ENCODE data around the gene ALS2CL.
A peak's percentile ranks its signal among the peaks of the same experiment; 100 is the strongest.

The ALS2CL gene

DNA sequence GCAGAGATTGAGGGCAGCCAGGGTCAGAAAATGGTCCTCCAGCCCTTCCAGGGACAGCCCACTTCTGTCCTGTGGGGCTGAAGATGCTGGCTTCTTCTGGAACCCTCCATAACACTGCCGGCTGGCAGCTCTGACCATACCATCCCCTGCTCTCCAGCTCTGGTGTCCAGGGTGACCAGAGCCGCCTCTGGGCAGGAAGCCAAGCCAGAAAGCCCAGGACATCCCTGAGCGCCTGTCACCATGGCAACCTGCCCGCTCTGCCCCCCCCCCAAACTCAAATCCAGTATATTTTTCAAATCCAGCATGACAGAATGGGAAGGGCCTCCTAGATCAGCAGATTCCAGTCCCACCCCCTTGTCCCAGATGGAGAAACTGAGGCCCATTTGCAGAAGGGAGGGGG is 7.3 kb upstream of the ALS2CL start:
- no peaks in the 10 kb centered on the region for H3K79me1 ChIP-seq (ENCODE audit: low read depth, low read length)
- no peak overlapping the region for H2BK5ac ChIP-seq (ENCODE audit: low read length)
- H2BK120ac ChIP-seq (ENCODE audit: low read depth, low read length) = no peak overlapping the region
- no peak overlapping the region for H3K4ac ChIP-seq (ENCODE audit: low read length)
- H3K9me3 ChIP-seq (replicated peaks in 1 of 2; ENCODE audit: control insufficient read depth in 2 of 2, insufficient read depth in 1 of 2, low read depth in 1 of 2, low read length in 2 of 2) = no peaks in the 10 kb centered on the region
- H4K8ac ChIP-seq (ENCODE audit: low read depth, low read length) = no peak overlapping the region
- H4K91ac ChIP-seq (ENCODE audit: low read depth, low read length, poor library complexity) = no peak overlapping the region
- H3K36me3 ChIP-seq (replicated peaks in 1 of 2; ENCODE audit: control insufficient read depth in 2 of 2, insufficient read depth in 2 of 2, low read length in 2 of 2) = no peaks in the 10 kb centered on the region
- DNase-seq (ENCODE audit: low spot score) = no peak
- H3K18ac ChIP-seq (ENCODE audit: low read length) = peak overlapping the region; percentile 1
- H3K27ac ChIP-seq (replicated peaks; ENCODE audit: low read length) = no peak overlapping the region
- H2AK5ac ChIP-seq (ENCODE audit: low read depth, low read length) = no peak overlapping the region
- H3K4me3 ChIP-seq (ENCODE audit: low read length in 2 of 2) = no peak overlapping the region
- peaks cover 0 to 38% (median 6%) of the 10 kb centered on the region in 3 experiments for H3K27me3 ChIP-seq (ENCODE audit: control insufficient read depth in 3 of 3, insufficient read depth in 3 of 3, low read depth in 1 of 3, low read length in 3 of 3)
- H2BK12ac ChIP-seq (ENCODE audit: low read length) = no peak overlapping the region
- H3K4me2 ChIP-seq (ENCODE audit: insufficient read depth, low read length, poor library complexity, severe bottlenecking) = no peak overlapping the region
- no peak overlapping the region for H3K23ac ChIP-seq (ENCODE audit: low read depth, low read length, poor library complexity)
- no CpG with 5 or more reads among the region's 4 CpGs for WGBS, 2 donors (ENCODE audit: extremely low coverage in 2 of 2, insufficient read length in 2 of 2, insufficient replicate concordance in 1 of 2)
- H3K9ac ChIP-seq (ENCODE audit: low read depth, low read length, poor library complexity) = no peak overlapping the region
- no peak overlapping the region for H3K14ac ChIP-seq (ENCODE audit: low read length)
- no peak overlapping the region for H2AFZ ChIP-seq (ENCODE audit: low read length)
- H2BK15ac ChIP-seq (ENCODE audit: low read length) = no peak overlapping the region
- H3K4me1 ChIP-seq (ENCODE audit: control insufficient read depth in 2 of 2, insufficient read depth in 1 of 2, low read depth in 1 of 2, low read length in 2 of 2) = peaks cover 2 to 4% of the 10 kb centered on the region in 2 donors

DNA sequence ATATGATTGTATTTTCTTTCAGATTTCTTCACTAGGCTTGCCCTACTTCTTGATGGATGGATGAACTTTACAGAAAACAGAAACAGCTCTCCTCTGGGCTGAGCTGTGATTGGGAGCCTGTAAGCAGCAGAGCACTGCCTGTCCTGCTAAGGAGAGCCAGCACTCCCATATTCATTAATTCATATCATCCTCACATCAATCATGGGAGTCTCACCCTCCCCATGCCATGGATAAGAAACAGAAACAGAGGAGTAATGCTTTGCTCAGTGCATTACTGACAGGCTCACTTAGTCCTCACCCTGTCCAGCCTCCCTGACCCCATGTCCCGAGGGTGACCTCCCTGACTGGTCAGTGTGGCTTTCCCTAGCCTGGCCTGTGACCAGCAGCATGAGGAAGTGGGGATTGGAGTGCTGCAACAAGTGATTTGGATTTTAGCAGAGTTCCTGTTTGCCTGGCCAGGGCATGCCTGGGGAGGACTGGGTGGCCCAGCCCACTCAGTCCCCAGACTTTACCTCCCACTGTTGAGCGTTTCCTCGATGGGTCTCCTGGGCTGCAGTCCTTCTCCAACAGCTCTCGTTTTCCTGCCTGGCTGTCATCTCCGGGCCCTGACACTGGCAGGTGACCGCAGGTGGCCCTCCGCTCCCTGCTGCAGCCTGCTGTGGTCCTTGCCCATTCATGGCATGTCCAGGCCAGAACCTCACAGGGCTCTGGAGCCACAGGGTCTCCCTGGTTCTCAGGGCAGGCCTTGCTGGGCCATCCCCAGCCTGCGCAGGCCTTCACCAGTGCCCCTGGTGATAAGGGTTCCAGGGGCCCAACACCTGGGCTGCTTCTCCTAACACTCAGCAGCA is 6.4 kb upstream of the ALS2CL start:
- no CpG with 5 or more reads among the region's 8 CpGs for WGBS, 2 donors (ENCODE audit: extremely low coverage in 2 of 2, insufficient read length in 2 of 2, insufficient replicate concordance in 1 of 2)
- H3K4me2 ChIP-seq (ENCODE audit: insufficient read depth, low read length, poor library complexity, severe bottlenecking) = no peak overlapping the region
- H3K18ac ChIP-seq (ENCODE audit: low read length) = peak overlapping the region; percentile 73
- H3K23ac ChIP-seq (ENCODE audit: low read depth, low read length, poor library complexity) = no peak overlapping the region
- no peaks in the 10 kb centered on the region for H3K36me3 ChIP-seq (replicated peaks in 1 of 2; ENCODE audit: control insufficient read depth in 2 of 2, insufficient read depth in 2 of 2, low read length in 2 of 2)
- peaks cover 0 to 46% (median 6%) of the 10 kb centered on the region in 3 experiments for H3K27me3 ChIP-seq (ENCODE audit: control insufficient read depth in 3 of 3, insufficient read depth in 3 of 3, low read depth in 1 of 3, low read length in 3 of 3)
- H4K91ac ChIP-seq (ENCODE audit: low read depth, low read length, poor library complexity) = no peak overlapping the region
- no peak overlapping the region for H3K4ac ChIP-seq (ENCODE audit: low read length)
- H3K14ac ChIP-seq (ENCODE audit: low read length) = peak overlapping the region; percentile 33
- peaks cover 2 to 4% of the 10 kb centered on the region in 2 donors for H3K4me1 ChIP-seq (ENCODE audit: control insufficient read depth in 2 of 2, insufficient read depth in 1 of 2, low read depth in 1 of 2, low read length in 2 of 2)
- no peak overlapping the region for H3K4me3 ChIP-seq (ENCODE audit: low read length in 2 of 2)
- no peak overlapping the region for H2BK12ac ChIP-seq (ENCODE audit: low read length)
- no peak overlapping the region for H2AK5ac ChIP-seq (ENCODE audit: low read depth, low read length)
- no peaks in the 10 kb centered on the region for H3K9me3 ChIP-seq (replicated peaks in 1 of 2; ENCODE audit: control insufficient read depth in 2 of 2, insufficient read depth in 1 of 2, low read depth in 1 of 2, low read length in 2 of 2)
- H2AFZ ChIP-seq (ENCODE audit: low read length) = no peak overlapping the region
- no peak overlapping the region for H2BK5ac ChIP-seq (ENCODE audit: low read length)
- H2BK15ac ChIP-seq (ENCODE audit: low read length) = no peak overlapping the region
- no peak overlapping the region for H2BK120ac ChIP-seq (ENCODE audit: low read depth, low read length)
- H3K79me1 ChIP-seq (ENCODE audit: low read depth, low read length) = no peaks in the 10 kb centered on the region
- DNase-seq (ENCODE audit: low spot score) = no peak
- H4K8ac ChIP-seq (ENCODE audit: low read depth, low read length) = no peak overlapping the region
- H3K9ac ChIP-seq (ENCODE audit: low read depth, low read length, poor library complexity) = no peak overlapping the region
- no peak overlapping the region for H3K27ac ChIP-seq (replicated peaks; ENCODE audit: low read length)

DNA sequence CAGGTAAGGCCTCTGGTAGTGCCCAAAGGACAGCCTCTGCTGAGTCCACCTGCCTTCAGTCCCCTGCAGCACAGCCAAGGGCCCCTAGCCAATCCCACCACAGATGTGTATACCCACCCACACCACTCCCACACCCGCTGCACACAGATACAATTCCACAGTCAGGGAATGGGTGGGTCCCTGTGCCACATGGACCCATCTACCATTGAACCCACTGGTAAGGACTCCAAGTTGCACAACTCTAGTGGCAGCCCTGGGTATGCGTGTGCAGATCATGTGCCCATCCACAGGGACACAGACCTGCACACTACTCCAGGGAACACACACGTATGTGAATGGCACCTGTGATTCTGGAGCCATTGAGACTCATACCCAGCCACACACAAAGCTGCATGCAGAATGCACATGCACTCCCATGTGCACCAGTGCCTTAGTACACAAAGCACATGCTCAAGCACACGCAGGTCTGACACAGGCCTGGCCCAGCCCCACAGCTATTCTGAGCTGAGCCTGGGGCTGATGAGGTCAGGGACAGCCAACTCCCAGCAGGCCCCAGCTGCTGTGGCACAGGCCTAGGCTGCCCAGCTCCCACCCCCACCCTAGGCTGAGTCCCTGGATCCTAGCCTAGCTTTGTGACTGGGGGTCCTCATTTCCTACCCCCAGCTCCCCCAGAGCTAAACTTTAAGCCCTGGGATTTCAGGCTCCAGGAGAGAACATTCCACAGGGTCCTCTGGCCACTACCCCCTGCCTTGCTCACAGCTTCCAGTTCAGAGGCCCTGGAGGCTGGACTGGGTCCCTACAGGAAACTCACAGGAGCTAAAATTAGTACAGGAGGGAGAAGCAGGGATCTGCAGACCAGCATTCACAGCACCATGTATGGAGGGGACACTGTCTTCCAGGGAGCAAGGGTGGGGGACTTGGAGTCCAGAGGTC is 2.7 kb upstream of the ALS2CL start:
- H3K27ac ChIP-seq (replicated peaks; ENCODE audit: low read length) = no peak overlapping the region
- DNase-seq (ENCODE audit: low spot score) = no peak

More for the DNA sequence above, 2.7 kb upstream of the ALS2CL start:
- Histone ChIP-seq H3K9ac (ENCODE audit: low read depth, low read length, poor library complexity) (no peak overlapping the region), H3K23ac (ENCODE audit: low read depth, low read length, poor library complexity) (peak overlapping the region; percentile 62), H3K4me2 (ENCODE audit: insufficient read depth, low read length, poor library complexity, severe bottlenecking) (no peak overlapping the region), H2BK5ac (ENCODE audit: low read length) (peak overlapping the region; percentile 82), H3K4ac (ENCODE audit: low read length) (no peak overlapping the region), H3K18ac (ENCODE audit: low read length) (peak overlapping the region; percentile 45), H3K79me1 (ENCODE audit: low read depth, low read length) (no peaks in the 10 kb centered on the region), H3K4me1 (ENCODE audit: control insufficient read depth in 2 of 2, insufficient read depth in 1 of 2, low read depth in 1 of 2, low read length in 2 of 2) (peaks cover 0 to 15% of the 10 kb centered on the region in 2 donors), H2AFZ (ENCODE audit: low read length) (no peak overlapping the region), H3K36me3 (replicated peaks in 1 of 2; ENCODE audit: control insufficient read depth in 2 of 2, insufficient read depth in 2 of 2, low read length in 2 of 2) (no peaks in the 10 kb centered on the region), H3K27me3 (ENCODE audit: control insufficient read depth in 3 of 3, insufficient read depth in 3 of 3, low read depth in 1 of 3, low read length in 3 of 3) (peaks cover 0 to 54% (median 20%) of the 10 kb centered on the region in 3 experiments), H2BK15ac (ENCODE audit: low read length) (peak overlapping the region; percentile 46), H4K8ac (ENCODE audit: low read depth, low read length) (no peak overlapping the region), H2BK12ac (ENCODE audit: low read length) (no peak overlapping the region), H2AK5ac (ENCODE audit: low read depth, low read length) (peak overlapping the region; percentile 20), H2BK120ac (ENCODE audit: low read depth, low read length) (no peak overlapping the region), H3K14ac (ENCODE audit: low read length) (no peak overlapping the region), H3K4me3 (ENCODE audit: low read length in 2 of 2) (no peak overlapping the region), H4K91ac (ENCODE audit: low read depth, low read length, poor library complexity) (no peak overlapping the region), H3K9me3 (replicated peaks in 1 of 2; ENCODE audit: control insufficient read depth in 2 of 2, insufficient read depth in 1 of 2, low read depth in 1 of 2, low read length in 2 of 2) (no peaks in the 10 kb centered on the region)
- WGBS, 2 donors (ENCODE audit: extremely low coverage in 2 of 2, insufficient read length in 2 of 2, insufficient replicate concordance in 1 of 2) = no CpG with 5 or more reads among the region's 4 CpGs
